CD4-positive, alpha-beta T cell treated with Interleukin-15 for 1 hour (primary cell): ENCODE results near the gene SLC5A10.
"Not testable (repeated sequence)": the region's sequence is repeated elsewhere in the genome, so short reads cannot be mapped to it uniquely, and the experiment has no call there.

Experiments used
- DNase-seq: peaks from one replicate; pipeline ENCODE4 v3.0.0-alpha.2; 2020

The SLC5A10 gene

DNA sequence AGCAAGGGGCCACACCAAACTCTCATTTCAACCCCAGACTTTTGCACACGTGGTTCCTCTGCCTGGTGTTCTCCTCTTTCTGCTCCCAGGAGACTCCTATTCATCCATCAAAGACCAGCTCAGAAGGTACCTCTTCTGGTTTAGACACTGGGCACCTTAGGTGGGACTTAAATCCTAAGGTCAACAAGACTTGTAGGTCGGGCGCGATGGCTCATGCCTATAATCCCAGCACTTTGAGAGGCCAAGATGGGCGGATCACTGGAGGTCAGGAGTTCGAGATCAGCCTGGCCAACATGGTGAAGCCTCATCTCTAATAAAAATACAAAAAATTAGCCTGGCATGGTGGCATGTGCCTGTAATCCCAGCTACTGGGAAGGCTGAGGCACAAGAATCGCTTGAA lies 95.5 kb downstream of the SLC5A10 start:
- DNase-seq = not testable (repeated sequence)

DNA sequence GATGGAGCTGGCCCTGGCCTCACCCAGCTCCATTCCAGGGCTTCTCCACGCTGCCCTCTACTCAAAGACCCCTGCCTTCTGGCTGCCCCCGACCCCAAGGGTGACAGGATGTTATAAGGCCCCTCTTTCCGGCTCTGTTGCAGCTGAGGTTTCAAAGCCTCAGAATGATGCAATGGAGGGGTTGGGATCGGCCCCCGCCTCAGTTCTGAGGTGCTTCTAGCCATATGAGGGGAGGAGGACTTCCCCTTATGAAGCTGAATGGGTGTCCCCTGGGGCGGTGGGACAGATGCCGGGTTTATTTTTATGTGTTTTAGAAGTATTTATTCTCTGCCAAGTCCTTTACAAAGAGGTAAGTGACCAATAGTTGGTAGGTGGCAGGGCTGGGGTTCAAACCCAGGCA lies 96.9 kb downstream of the SLC5A10 start:
- peak; percentile 9 for DNase-seq

DNA sequence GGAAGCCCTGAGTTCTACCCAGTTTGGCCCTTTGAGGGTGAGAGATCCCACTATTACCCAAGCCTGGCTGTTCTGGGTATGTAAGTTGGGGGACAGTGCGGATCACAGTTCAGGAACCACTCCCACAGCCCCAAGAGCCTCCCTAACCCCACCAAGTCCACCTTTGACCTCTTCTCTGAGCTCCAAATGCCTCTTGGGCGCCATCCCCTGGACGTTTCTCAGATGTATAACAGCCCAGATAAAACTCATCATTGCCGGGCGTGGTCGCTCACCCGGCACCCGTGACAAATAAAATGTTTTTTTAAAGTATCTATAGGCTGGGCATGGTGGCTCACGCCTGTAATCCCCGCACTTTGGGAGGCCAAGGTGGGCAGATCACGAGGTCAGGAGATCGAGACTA lies 103.5 kb downstream of the SLC5A10 start:
- not testable (repeated sequence) for DNase-seq

DNA sequence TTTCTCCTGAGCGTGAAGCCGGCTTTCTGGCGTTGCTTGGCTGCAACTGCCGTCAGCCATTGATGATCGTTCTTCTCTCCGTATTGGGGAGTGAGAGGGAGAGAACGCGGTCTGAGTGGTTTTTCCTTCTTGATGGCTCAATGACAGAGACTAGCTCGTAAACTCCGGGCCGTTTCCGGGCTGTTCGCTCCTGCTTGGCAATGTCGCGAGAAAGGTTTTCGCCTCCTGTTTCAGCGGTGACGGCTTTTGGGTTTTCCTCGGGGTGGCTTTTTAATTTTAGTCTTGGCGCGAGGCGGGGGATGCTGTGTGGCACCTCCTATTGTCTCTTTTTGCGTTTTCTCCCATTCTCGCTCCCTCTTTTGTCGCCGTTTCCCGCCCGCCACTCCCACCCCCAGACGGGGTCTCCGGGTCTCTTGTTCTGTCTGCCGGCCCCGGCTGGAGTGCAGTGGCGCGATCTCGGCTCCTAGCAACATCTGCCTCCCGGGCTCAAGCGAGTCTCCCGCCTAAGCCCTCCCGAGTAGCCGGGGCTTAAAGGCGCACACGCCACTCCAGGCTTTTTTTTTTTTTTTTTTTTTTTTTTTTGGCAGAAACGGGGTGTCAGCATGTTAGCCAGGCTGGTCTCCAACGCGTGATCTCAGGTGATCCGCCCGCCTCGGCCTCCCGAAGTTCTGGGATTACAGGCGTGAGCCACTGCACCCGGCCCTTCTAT lies 110.2 kb downstream of the SLC5A10 start:
- DNase-seq = peak; percentile 84

DNA sequence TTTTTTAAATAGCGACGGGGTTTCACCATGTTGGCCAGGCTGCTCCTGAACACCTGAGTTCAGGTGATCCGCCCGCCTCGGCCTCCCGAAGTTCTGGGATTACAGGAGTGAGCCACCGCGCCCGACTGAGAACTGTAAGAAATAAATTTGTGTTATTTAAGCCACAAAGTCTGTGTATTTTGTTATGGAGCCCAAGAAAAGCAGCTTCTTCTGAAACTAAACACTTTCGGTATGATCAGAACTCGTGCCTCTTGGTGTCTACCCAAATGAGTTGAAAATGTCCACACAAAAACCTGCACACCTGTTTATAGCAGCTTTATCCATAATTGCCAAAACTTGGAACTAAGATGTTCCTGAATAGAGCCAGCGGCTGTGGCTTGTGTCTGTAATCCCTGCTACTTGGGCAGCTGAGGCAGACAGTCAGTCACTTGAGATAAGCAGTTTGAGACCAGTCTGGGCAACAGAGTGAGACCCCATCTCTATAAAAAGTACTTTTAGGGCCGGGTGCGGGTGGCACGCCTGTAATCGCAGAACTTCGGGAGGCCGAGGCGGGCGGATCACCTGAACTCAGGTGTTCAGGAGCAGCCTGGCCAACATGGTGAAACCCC lies 110.9 kb downstream of the SLC5A10 start:
- DNase-seq = not testable (repeated sequence)

DNA sequence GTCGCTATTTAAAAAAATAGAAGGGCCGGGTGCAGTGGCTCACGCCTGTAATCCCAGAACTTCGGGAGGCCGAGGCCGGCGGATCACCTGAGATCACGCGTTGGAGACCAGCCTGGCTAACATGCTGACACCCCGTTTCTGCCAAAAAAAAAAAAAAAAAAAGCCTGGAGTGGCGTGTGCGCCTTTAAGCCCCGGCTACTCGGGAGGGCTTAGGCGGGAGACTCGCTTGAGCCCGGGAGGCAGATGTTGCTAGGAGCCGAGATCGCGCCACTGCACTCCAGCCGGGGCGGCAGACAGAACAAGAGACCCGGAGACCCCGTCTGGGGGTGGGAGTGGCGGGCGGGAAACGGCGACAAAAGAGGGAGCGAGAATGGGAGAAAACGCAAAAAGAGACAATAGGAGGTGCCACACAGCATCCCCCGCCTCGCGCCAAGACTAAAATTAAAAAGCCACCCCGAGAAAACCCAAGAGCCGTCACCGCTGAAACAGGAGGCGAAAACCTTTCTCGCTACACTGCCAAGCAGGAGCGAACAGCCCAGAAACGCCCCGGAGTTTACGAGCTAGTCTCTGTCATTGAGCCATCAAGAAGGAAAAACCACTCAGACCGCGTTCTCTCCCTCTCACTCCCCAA lies 111.5 kb downstream of the SLC5A10 start:
- peak; percentile 88 for DNase-seq

DNA sequence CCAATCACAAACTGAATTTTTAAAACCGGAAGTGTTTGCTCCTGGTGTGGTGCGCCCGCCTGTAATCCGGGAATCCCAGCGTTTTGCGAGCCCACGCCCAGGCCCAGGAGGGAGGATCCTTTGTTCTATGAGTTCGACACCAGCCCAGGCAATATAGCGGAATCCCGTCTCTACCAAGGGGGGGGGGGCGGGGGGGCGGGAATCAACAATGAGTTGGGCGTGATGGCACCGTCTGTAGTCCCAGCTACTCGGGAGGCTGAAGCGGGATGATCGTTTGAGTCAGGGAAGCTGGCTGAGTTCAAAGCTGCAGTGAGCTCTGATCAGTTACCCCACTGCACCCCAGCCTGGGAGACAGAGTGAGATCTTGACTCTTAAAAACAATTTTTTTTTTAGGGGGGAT lies 112.4 kb downstream of the SLC5A10 start:
- not testable (repeated sequence) for DNase-seq

DNA sequence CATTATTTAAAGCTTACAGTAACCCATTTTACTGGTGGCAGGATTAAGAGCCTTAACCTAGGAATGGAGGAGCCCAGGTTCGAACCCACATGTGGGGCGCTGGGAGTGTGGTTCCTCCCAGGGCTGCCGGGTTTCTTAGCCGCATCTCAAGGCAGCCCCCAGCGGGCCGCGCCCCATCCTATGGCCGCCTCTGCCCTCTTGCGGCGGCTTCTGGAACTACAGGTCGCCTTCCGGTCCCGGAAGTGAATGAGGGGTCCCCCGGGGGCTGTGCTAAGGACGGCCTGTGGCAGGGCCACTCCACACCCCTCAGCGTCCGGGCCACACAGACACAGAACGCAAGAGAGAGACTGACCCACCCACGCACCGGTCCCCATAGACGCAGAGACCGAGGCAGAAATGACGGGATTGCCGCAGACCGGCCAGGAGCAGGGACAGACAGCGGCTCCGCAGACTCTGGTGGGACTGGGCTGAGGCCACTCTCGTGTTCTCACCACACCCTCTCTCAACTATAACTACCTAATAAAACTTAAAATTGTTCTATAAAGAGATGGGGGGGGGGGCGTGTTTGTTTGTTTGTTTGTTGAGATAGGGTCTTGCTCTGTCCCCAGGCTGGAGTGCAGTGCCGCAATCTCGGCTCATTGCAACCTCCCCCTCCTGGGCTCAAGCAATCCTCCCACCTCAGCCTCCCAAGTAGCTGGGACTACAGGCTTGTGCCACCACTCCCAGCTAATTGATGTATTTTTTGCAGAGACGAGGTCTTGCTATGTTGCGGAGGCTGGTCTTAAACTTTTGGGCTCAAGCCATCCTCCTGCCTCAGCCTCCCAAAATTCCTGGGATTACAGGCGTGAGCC lies 118.6 kb downstream of the SLC5A10 start:
- not testable (repeated sequence) for DNase-seq
